ENCODE results near the gene ABCG4. TPM values are rescaled to one million over a fixed set of nuclear protein-coding genes. Genes with fewer than 3 reads are reported as not detected.
A peak's percentile ranks its signal among the peaks of the same experiment; 100 is the strongest.

Gene ABCG4
- total and polyA plus RNA-seq, 9 of the 15 experiments (the other 6 are each of a cell fraction or from before 2014, with no cell fraction given) = 0.03 to 0.11 (median 0.07) TPM; not detected in 4

GRCh38 chr11:119206511-119207414 lies 57.9 kb downstream of the ABCG4 start (continued):
- TF ChIP-seq ZBTB40 (IDR thresholded peaks at IDR 0.05) = peak; percentile 8; the same call in 1 of the 2 replicates
- TF ChIP-seq ZBTB40 (CRISPR knock-in tag; IDR thresholded peaks at IDR 0.05) = no peak
- TF ChIP-seq RCOR1 (IDR thresholded peaks at IDR 0.05; ENCODE audit: borderline replicate concordance in 1 of 2, low read depth in 2 of 2, low read length in 2 of 2) = peak in 1 of 2 experiments; percentile 39; a peak in 2 of 4 replicates
- no peak for TF ChIP-seq SNIP1 (IDR thresholded peaks at IDR 0.05; ENCODE audit: low read depth)
- TF ChIP-seq ZNF431 (CRISPR knock-in tag; IDR thresholded peaks at IDR 0.05) = no peak
- TF ChIP-seq, protein P1, sequence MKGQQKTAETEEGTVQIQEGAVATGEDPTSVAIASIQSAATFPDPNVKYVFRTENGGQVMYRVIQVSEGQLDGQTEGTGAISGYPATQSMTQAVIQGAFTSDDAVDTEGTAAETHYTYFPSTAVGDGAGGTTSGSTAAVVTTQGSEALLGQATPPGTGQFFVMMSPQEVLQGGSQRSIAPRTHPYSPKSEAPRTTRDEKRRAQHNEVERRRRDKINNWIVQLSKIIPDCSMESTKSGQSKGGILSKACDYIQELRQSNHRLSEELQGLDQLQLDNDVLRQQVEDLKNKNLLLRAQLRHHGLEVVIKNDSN (CRISPR knock-in tag; IDR thresholded peaks at IDR 0.05) = 0 out of 2 replicates have a peak, but pooled peaks have one; percentile 17
- TF ChIP-seq, protein P2, sequence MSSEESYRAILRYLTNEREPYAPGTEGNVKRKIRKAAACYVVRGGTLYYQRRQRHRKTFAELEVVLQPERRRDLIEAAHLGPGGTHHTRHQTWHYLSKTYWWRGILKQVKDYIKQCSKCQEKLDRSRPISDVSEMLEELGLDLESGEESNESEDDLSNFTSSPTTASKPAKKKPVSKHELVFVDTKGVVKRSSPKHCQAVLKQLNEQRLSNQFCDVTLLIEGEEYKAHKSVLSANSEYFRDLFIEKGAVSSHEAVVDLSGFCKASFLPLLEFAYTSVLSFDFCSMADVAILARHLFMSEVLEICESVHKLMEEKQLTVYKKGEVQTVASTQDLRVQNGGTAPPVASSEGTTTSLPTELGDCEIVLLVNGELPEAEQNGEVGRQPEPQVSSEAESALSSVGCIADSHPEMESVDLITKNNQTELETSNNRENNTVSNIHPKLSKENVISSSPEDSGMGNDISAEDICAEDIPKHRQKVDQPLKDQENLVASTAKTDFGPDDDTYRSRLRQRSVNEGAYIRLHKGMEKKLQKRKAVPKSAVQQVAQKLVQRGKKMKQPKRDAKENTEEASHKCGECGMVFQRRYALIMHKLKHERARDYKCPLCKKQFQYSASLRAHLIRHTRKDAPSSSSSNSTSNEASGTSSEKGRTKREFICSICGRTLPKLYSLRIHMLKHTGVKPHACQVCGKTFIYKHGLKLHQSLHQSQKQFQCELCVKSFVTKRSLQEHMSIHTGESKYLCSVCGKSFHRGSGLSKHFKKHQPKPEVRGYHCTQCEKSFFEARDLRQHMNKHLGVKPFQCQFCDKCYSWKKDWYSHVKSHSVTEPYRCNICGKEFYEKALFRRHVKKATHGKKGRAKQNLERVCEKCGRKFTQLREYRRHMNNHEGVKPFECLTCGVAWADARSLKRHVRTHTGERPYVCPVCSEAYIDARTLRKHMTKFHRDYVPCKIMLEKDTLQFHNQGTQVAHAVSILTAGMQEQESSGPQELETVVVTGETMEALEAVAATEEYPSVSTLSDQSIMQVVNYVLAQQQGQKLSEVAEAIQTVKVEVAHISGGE (CRISPR knock-in tag; IDR thresholded peaks at IDR 0.05) = peak in 1 of 3 experiments; percentile 25; a peak in 1 of 6 replicates
- TF ChIP-seq CHD4 (IDR thresholded peaks at IDR 0.05; ENCODE audit: insufficient read depth, insufficient replicate concordance, low read depth, low read length, poor library complexity, severe bottlenecking) = no peak
